Choroid plexus epithelial cell (primary cell): ENCODE results near the gene IFIT1.
"Not testable (repeated sequence)": the region's sequence is repeated elsewhere in the genome, so short reads cannot be mapped to it uniquely, and the experiment has no call there.

ENCODE experiments used
- DNase-seq: peaks from one replicate; pipeline ENCODE4 v3.0.0-alpha.2; 2010; ENCODE audit warnings: low read depth
- H3K4me3 ChIP-seq: 2 replicates; pipeline ENCODE4 v1.5.1; 2011; ENCODE audit warnings: low read depth, mild to moderate bottlenecking, control low read depth, low read length, moderate library complexity
- CTCF ChIP-seq: conservative IDR thresholded peaks from 2 replicates; pipeline ENCODE4 v1.5.1; 2011; ENCODE audit warnings: low read depth, mild to moderate bottlenecking, control low read depth, inconsistent platforms, low read length, moderate library complexity

Gene IFIT1

GRCh38 chr10:89398003-89398749, 5.8 kb downstream of the IFIT1 start:
- DNase-seq: peak; percentile 61
- TF ChIP-seq CTCF: no peak
- no peak overlapping the region for H3K4me3 ChIP-seq

GRCh38 chr10:89399956-89400355, 7.5 kb downstream of the IFIT1 start:
- H3K4me3 ChIP-seq: no peak overlapping the region
- DNase-seq: no peak
- TF ChIP-seq CTCF: no peak

GRCh38 chr10:89403043-89403442, 10.6 kb downstream of the IFIT1 start:
- H3K4me3 ChIP-seq: no peak overlapping the region
- TF ChIP-seq CTCF: no peak
- no peak for DNase-seq

- no peak for TF ChIP-seq CTCF
- DNase-seq: no peak
Measured at GRCh38 chr10:89404104-89405047, 12.0 kb downstream of the IFIT1 start.

GRCh38 chr10:89406178-89406577, 13.8 kb downstream of the IFIT1 start:
- H3K4me3 ChIP-seq, DNase-seq: not testable (repeated sequence)

More at GRCh38 chr10:89404104-89405047, 12.0 kb downstream of the IFIT1 start:
- H3K4me3 ChIP-seq: no peak overlapping the region

GRCh38 chr10:89407792-89408191, 15.4 kb downstream of the IFIT1 start:
- not testable (repeated sequence) for DNase-seq

GRCh38 chr10:89409282-89409681, 16.9 kb downstream of the IFIT1 start:
- not testable (repeated sequence) for H3K4me3 ChIP-seq, DNase-seq

More at GRCh38 chr10:89407792-89408191, 15.4 kb downstream of the IFIT1 start:
- H3K4me3 ChIP-seq: not testable (repeated sequence)

GRCh38 chr10:89410551-89410950, 18.1 kb downstream of the IFIT1 start:
- DNase-seq: not testable (repeated sequence)

GRCh38 chr10:89411135-89411534, 18.7 kb downstream of the IFIT1 start:
- H3K4me3 ChIP-seq, DNase-seq: not testable (repeated sequence)

More at GRCh38 chr10:89410551-89410950, 18.1 kb downstream of the IFIT1 start:
- not testable (repeated sequence) for H3K4me3 ChIP-seq

GRCh38 chr10:89412276-89412675, 19.9 kb downstream of the IFIT1 start:
- H3K4me3 ChIP-seq, DNase-seq: not testable (repeated sequence)
